AG04449 (cell line): ENCODE results near the gene TKTL1.

Experiments used
- CTCF ChIA-PET: fragments of 350-600 bp; formaldehyde crosslinking; extraction: SDS; loops from one replicate; lab custom pipeline; 2021; ENCODE audit warnings: antibody characterized with exemption; lab: Yijun Ruan, JAX
- POLR2A ChIA-PET: fragments of 400-600, 350-600 bp; formaldehyde crosslinking; extraction: SDS; loops from one replicate; lab custom pipeline; 2020; ENCODE audit warnings: antibody characterized with exemption, inconsistent platforms; lab: Yijun Ruan, JAX
- DNase-seq: peaks from one replicate; pipeline ENCODE4 v3.0.0-alpha.2; 2010; ENCODE audit warnings: low read depth, low spot score
- H3K4me3 ChIP-seq: 2 replicates; pipeline ENCODE4 v1.5.1; 2011; ENCODE audit warnings: low read depth, mild to moderate bottlenecking, control low read depth, low read length
- TF ChIP-seq, protein P1 (sequence below): IDR thresholded peaks from one replicate; pipeline ENCODE4 v1.5.1; 2011; ENCODE audit warnings: mild to moderate bottlenecking, moderate library complexity, low read length, control low read depth, inconsistent platforms; ENCODE audit not compliant: insufficient read depth; ENCODE audit errors: missing control alignments

TKTL1 gene

DNA sequence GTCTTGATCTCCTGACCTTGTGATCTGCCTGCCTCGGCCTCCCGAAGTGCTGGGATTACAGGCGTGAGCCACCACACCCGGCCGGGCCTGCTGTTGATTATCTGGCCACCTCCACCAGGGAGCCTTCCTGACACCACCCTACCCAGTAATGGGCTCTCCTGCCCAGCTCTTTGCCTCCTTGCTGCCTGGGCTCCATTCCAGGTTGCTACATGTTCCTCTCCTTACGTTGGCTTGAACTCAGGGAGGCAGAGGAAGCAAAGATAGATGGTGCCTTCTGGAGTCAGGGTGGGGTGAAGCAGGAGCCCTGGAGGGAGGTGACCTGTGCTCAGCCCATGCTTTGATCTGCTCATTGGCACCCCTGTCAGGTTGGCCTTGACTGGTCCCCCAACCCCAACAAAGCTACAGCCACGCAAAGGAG lies 52.5 kb downstream of the TKTL1 start:
- CTCF ChIA-PET = no interaction called here
- POLR2A ChIA-PET = no interaction called here
- no peak overlapping the region for H3K4me3 ChIP-seq
- TF ChIP-seq, protein P1, sequence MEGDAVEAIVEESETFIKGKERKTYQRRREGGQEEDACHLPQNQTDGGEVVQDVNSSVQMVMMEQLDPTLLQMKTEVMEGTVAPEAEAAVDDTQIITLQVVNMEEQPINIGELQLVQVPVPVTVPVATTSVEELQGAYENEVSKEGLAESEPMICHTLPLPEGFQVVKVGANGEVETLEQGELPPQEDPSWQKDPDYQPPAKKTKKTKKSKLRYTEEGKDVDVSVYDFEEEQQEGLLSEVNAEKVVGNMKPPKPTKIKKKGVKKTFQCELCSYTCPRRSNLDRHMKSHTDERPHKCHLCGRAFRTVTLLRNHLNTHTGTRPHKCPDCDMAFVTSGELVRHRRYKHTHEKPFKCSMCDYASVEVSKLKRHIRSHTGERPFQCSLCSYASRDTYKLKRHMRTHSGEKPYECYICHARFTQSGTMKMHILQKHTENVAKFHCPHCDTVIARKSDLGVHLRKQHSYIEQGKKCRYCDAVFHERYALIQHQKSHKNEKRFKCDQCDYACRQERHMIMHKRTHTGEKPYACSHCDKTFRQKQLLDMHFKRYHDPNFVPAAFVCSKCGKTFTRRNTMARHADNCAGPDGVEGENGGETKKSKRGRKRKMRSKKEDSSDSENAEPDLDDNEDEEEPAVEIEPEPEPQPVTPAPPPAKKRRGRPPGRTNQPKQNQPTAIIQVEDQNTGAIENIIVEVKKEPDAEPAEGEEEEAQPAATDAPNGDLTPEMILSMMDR = no peak
- DNase-seq = no peak

GRCh38 chrX:154348646-154349358 lies 53.2 kb downstream of the TKTL1 start:
- no peak for DNase-seq
- ChIA-PET POLR2A (interaction anchor here (0.9 to 1.2 kb wide), 2 partner anchors 12 to 30 kb away, joined by 3 to 4 read pairs; partner anchors contain the start of gene EMD), CTCF (no interaction called here)
- TF ChIP-seq, protein P1 = no peak
- no peak overlapping the region for H3K4me3 ChIP-seq

- no peak for DNase-seq
- TF ChIP-seq, protein P1 = no peak
- ChIA-PET CTCF (no interaction called here), POLR2A (interaction anchor here (0.9 to 1.2 kb wide), 2 partner anchors 11 to 30 kb away, joined by 3 to 4 read pairs; partner anchors contain the start of gene EMD)
- H3K4me3 ChIP-seq = no peak overlapping the region
Measured at GRCh38 chrX:154349359-154349935, 53.9 kb downstream of the TKTL1 start.

GRCh38 chrX:154349979-154350378 lies 54.4 kb downstream of the TKTL1 start:
- TF ChIP-seq, protein P1 = no peak
- ChIA-PET POLR2A (interaction anchor here (0.9 kb wide), 1 partner anchor 10 kb away, joined by 3 read pairs; no protein-coding TSS in a partner anchor), CTCF (no interaction called here)
- H3K4me3 ChIP-seq = no peak overlapping the region
- no peak for DNase-seq

- DNase-seq = no peak
- CTCF ChIA-PET = no interaction called here
- no peak overlapping the region for H3K4me3 ChIP-seq
- POLR2A ChIA-PET = no interaction called here
- TF ChIP-seq, protein P1 = no peak
Measured at GRCh38 chrX:154350429-154351182, 55.0 kb downstream of the TKTL1 start.
